ENCODE data around the gene TRAF3.
A peak's percentile ranks its signal among the peaks of the same experiment; 100 is the strongest.

Gene TRAF3

GRCh38 chr14:102793531-102794328 is 16.5 kb downstream of the TRAF3 start:
- ATAC-seq (replicated peaks; ENCODE audit: extremely low read depth, poor library complexity, severe bottlenecking), result no peak

GRCh38 chr14:102795060-102795925 is 18.0 kb downstream of the TRAF3 start:
- H3K9me3 Mint-ChIP-seq, result no peaks in the 10 kb centered on the region
- peaks cover 3% of the 10 kb centered on the region for H3K36me3 Mint-ChIP-seq (ENCODE audit: insufficient read depth)
- DNase-seq (ENCODE audit: low spot score in 2 of 2) (peak in 1 of 2 donors; percentile 22), ATAC-seq (replicated peaks; ENCODE audit: extremely low read depth, poor library complexity, severe bottlenecking) (peak; percentile 98)
- H3K27me3 Mint-ChIP-seq, result no peaks in the 10 kb centered on the region
- peak overlapping the region; percentile 12 for H3K4me3 Mint-ChIP-seq
- peaks cover 58% of the 10 kb centered on the region for H3K4me1 Mint-ChIP-seq
- H3K27ac Mint-ChIP-seq (ENCODE audit: low read depth), result peak overlapping the region; percentile 63

More at GRCh38 chr14:102793531-102794328, 16.5 kb downstream of the TRAF3 start:
- DNase-seq (ENCODE audit: low spot score in 2 of 2), result no peak
- peaks cover 64% of the 10 kb centered on the region for H3K4me1 Mint-ChIP-seq
- H3K4me3 Mint-ChIP-seq, result no peak overlapping the region
- no peaks in the 10 kb centered on the region for H3K36me3 Mint-ChIP-seq (ENCODE audit: insufficient read depth)
- no peak overlapping the region for H3K27ac Mint-ChIP-seq (ENCODE audit: low read depth)
- no peaks in the 10 kb centered on the region for H3K27me3 Mint-ChIP-seq
- H3K9me3 Mint-ChIP-seq, result no peaks in the 10 kb centered on the region

DNA sequence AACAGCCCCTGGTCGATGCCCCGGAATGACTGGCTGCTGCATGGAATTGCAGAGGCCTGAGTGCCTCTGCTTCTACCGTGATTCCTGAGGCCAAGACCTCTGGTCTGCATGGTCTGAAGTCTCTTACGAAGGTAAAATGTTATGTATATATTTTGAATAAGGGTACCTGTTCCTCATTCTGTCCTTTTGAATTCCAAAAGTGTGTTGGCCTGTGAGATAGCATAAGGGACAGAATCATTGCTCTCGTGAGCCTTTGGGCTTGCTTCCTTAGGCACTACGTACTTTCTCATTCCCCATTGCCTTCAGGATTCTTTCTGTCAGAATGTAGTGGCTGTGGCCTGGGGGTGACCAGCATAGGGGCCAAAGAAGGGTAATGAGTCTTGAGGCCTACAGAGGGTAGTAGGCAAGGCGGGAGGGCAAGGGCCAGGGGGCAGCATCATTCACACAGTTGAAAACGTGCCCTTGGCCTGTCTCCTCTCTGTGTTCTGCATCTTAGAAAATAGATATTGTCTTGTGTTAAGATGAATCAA is 19.5 kb downstream of the TRAF3 start:
- Mint-ChIP-seq H3K27me3 (no peaks in the 10 kb centered on the region), H3K4me1 (peaks cover 44% of the 10 kb centered on the region), H3K9me3 (no peaks in the 10 kb centered on the region), H3K4me3 (no peak overlapping the region), H3K27ac (ENCODE audit: low read depth) (no peak overlapping the region), H3K36me3 (ENCODE audit: insufficient read depth) (peaks cover 3% of the 10 kb centered on the region)
- DNase-seq (ENCODE audit: low spot score in 2 of 2) (no peak), ATAC-seq (replicated peaks; ENCODE audit: extremely low read depth, poor library complexity, severe bottlenecking) (no peak)

- H3K36me3 Mint-ChIP-seq (ENCODE audit: insufficient read depth), result peaks cover 8% of the 10 kb centered on the region
- peaks cover 48% of the 10 kb centered on the region for H3K4me1 Mint-ChIP-seq
- no peak for DNase-seq (ENCODE audit: low spot score in 2 of 2)
- H3K9me3 Mint-ChIP-seq, result no peaks in the 10 kb centered on the region
- H3K4me3 Mint-ChIP-seq, result no peak overlapping the region
- H3K27me3 Mint-ChIP-seq, result no peaks in the 10 kb centered on the region
- no peak overlapping the region for H3K27ac Mint-ChIP-seq (ENCODE audit: low read depth)
- no peak for ATAC-seq (replicated peaks; ENCODE audit: extremely low read depth, poor library complexity, severe bottlenecking)
Measured at GRCh38 chr14:102798926-102799325, 21.7 kb downstream of the TRAF3 start.

GRCh38 chr14:102799684-102800562 is 22.7 kb downstream of the TRAF3 start:
- H3K4me1 Mint-ChIP-seq, result peaks cover 51% of the 10 kb centered on the region
- no peaks in the 10 kb centered on the region for H3K27me3 Mint-ChIP-seq
- H3K4me3 Mint-ChIP-seq, result no peak overlapping the region
- no peak for DNase-seq (ENCODE audit: low spot score in 2 of 2)
- no peak for ATAC-seq (replicated peaks; ENCODE audit: extremely low read depth, poor library complexity, severe bottlenecking)
- no peaks in the 10 kb centered on the region for H3K9me3 Mint-ChIP-seq
- H3K36me3 Mint-ChIP-seq (ENCODE audit: insufficient read depth), result peaks cover 9% of the 10 kb centered on the region
- peak overlapping the region; percentile 46 for H3K27ac Mint-ChIP-seq (ENCODE audit: low read depth)

DNA sequence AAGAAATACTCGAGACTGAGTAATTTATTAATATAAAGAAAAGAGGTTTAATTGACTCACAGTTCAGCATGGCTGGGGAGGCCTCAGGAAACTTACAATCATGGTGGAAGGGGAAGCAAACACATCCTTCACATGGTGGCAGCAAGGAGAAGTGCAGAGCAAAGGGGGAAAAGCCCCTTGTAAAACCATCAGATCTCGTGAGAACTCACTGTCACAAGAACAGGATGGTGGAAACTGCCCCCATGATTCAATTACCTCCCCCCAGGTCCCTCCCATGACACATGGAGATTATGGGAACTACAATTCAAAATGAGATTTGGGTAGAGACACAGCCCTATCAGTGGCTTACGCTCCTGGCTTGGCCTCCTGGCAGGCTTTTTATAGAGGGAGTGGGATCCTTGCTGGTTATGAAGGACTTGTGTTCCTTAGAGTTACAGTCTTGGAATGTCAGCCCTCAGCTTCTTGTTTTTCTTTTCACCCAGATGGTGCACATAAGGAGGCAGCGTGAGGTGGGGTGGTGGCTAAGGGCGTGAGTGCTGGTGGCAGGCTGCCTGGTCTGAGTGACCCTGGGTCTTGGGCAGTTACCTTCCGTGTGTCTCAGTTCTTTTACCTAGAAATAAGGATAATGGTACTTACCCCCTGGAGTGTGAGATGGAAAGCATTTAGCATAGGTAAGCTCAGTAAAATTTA is 25.7 kb downstream of the TRAF3 start:
- no peaks in the 10 kb centered on the region for H3K27me3 Mint-ChIP-seq
- peak overlapping the region; percentile 53 for H3K27ac Mint-ChIP-seq (ENCODE audit: low read depth)
- H3K4me3 Mint-ChIP-seq, result no peak overlapping the region
- H3K4me1 Mint-ChIP-seq, result peaks cover 63% of the 10 kb centered on the region
- no peak for DNase-seq (ENCODE audit: low spot score in 2 of 2)
- no peaks in the 10 kb centered on the region for H3K9me3 Mint-ChIP-seq
- H3K36me3 Mint-ChIP-seq (ENCODE audit: insufficient read depth), result peaks cover 20% of the 10 kb centered on the region
- ATAC-seq (replicated peaks; ENCODE audit: extremely low read depth, poor library complexity, severe bottlenecking), result no peak

GRCh38 chr14:102804858-102805257 is 27.6 kb downstream of the TRAF3 start:
- Mint-ChIP-seq H3K4me1 (peaks cover 57% of the 10 kb centered on the region), H3K27ac (ENCODE audit: low read depth) (peak overlapping the region; percentile 86), H3K9me3 (no peaks in the 10 kb centered on the region), H3K4me3 (peak overlapping the region; percentile 59), H3K27me3 (no peaks in the 10 kb centered on the region), H3K36me3 (ENCODE audit: insufficient read depth) (peaks cover 18% of the 10 kb centered on the region)
- ATAC-seq (replicated peaks; ENCODE audit: extremely low read depth, poor library complexity, severe bottlenecking) (no peak), DNase-seq (ENCODE audit: low spot score in 2 of 2) (no peak)

- DNase-seq (ENCODE audit: low spot score in 2 of 2), result no peak
- H3K4me3 Mint-ChIP-seq, result peak overlapping the region; percentile 59
- ATAC-seq (replicated peaks; ENCODE audit: extremely low read depth, poor library complexity, severe bottlenecking), result peak; percentile 72
- H3K4me1 Mint-ChIP-seq, result peaks cover 58% of the 10 kb centered on the region
- H3K27ac Mint-ChIP-seq (ENCODE audit: low read depth), result peak overlapping the region; percentile 86
- H3K27me3 Mint-ChIP-seq, result no peaks in the 10 kb centered on the region
- H3K9me3 Mint-ChIP-seq, result no peaks in the 10 kb centered on the region
- peaks cover 18% of the 10 kb centered on the region for H3K36me3 Mint-ChIP-seq (ENCODE audit: insufficient read depth)
Measured at GRCh38 chr14:102805371-102805891, 28.2 kb downstream of the TRAF3 start.

DNA sequence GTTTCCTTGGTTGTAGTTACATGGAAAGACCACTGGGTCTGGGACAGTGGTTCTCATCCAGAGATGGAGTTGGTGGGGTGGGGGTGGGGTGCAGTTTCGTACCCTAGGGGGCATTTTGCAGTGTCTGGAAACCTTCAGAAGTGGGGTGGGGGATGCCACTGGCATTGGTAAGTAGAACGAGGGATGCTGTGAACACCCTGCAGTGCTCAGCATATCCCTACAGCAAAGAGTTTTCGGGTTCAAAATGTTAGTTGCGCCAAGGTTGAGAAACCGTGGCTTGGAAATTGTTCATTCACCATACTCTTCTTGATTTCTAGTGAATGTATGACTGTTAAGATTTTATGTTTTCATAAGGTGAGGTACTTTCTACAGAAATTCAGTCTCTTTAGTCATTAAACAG is 28.7 kb downstream of the TRAF3 start:
- no peaks in the 10 kb centered on the region for H3K9me3 Mint-ChIP-seq
- no peak for DNase-seq (ENCODE audit: low spot score in 2 of 2)
- H3K36me3 Mint-ChIP-seq (ENCODE audit: insufficient read depth), result peaks cover 18% of the 10 kb centered on the region
- peaks cover 63% of the 10 kb centered on the region for H3K4me1 Mint-ChIP-seq
- ATAC-seq (replicated peaks; ENCODE audit: extremely low read depth, poor library complexity, severe bottlenecking), result no peak
- no peaks in the 10 kb centered on the region for H3K27me3 Mint-ChIP-seq
- peak overlapping the region; percentile 86 for H3K27ac Mint-ChIP-seq (ENCODE audit: low read depth)
- peak overlapping the region; percentile 59 for H3K4me3 Mint-ChIP-seq

DNA sequence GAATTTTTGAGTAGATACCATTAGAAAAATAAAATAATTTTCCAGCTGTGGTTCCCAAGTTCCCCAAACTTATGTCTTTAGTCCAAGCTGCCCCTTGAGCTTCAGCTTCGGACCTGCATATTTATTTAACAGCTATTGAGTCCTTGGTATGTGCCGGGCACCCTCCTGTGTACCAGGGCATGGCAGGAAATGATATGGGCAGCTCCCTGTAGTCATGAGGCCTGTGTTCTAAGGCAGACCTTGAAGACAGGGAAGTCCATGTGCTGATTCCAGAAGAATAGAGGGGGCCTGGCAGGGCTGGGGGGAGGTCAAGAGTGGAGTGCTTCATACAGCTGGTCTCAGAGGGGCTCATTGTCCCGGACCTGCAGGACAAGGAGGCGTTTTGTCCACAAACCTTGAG is 29.2 kb downstream of the TRAF3 start:
- peak overlapping the region; percentile 97 for H3K27ac Mint-ChIP-seq (ENCODE audit: low read depth)
- H3K4me3 Mint-ChIP-seq, result no peak overlapping the region
- DNase-seq (ENCODE audit: low spot score in 2 of 2) (no peak), ATAC-seq (replicated peaks; ENCODE audit: extremely low read depth, poor library complexity, severe bottlenecking) (no peak)
- peaks cover 18% of the 10 kb centered on the region for H3K36me3 Mint-ChIP-seq (ENCODE audit: insufficient read depth)
- H3K4me1 Mint-ChIP-seq, result peaks cover 67% of the 10 kb centered on the region
- no peaks in the 10 kb centered on the region for H3K9me3 Mint-ChIP-seq
- no peaks in the 10 kb centered on the region for H3K27me3 Mint-ChIP-seq

- Mint-ChIP-seq H3K4me3 (no peak overlapping the region), H3K27me3 (no peaks in the 10 kb centered on the region), H3K9me3 (no peaks in the 10 kb centered on the region), H3K4me1 (peaks cover 70% of the 10 kb centered on the region), H3K27ac (ENCODE audit: low read depth) (peak overlapping the region; percentile 97), H3K36me3 (ENCODE audit: insufficient read depth) (peaks cover 18% of the 10 kb centered on the region)
- no peak for ATAC-seq (replicated peaks; ENCODE audit: extremely low read depth, poor library complexity, severe bottlenecking)
- DNase-seq (ENCODE audit: low spot score in 2 of 2), result no peak
Measured at GRCh38 chr14:102807013-102807406, 29.8 kb downstream of the TRAF3 start.

All from central memory CD8-positive, alpha-beta T cell (primary cell).